ENCODE results near the gene SPOP.

The SPOP gene

GRCh38 chr17:49573510-49574322 lies 104.2 kb downstream of the SPOP start:
- Mint-ChIP-seq H3K36me3 (ENCODE audit: low read depth) (no peaks in the 10 kb centered on the region), H3K4me1 (peaks cover 4% of the 10 kb centered on the region), H3K9me3 (no peaks in the 10 kb centered on the region), H3K27me3 (ENCODE audit: low read depth) (peaks cover 74% of the 10 kb centered on the region), H3K27ac (no peak overlapping the region), H3K4me3 (peak overlapping the region; percentile 22 to 56 (median 36))
- no peak for TF ChIP-seq CTCF (IDR thresholded peaks at IDR 0.05; ENCODE audit: unreplicated experiment in 3 of 3)

GRCh38 chr17:49572806-49573420 lies 105.0 kb downstream of the SPOP start:
- TF ChIP-seq CTCF (IDR thresholded peaks at IDR 0.05; ENCODE audit: unreplicated experiment in 3 of 3): no peak
- Mint-ChIP-seq H3K4me1 (peaks cover 4% of the 10 kb centered on the region), H3K9me3 (no peaks in the 10 kb centered on the region), H3K27ac (no peak overlapping the region), H3K36me3 (ENCODE audit: low read depth) (no peaks in the 10 kb centered on the region), H3K27me3 (ENCODE audit: low read depth) (peaks cover 77% of the 10 kb centered on the region), H3K4me3 (peak overlapping the region in 2 of 3 experiments; percentile 14 to 21)

- H3K4me3 Mint-ChIP-seq: peak overlapping the region in 2 of 3 experiments; percentile 4
- no peak for TF ChIP-seq CTCF (IDR thresholded peaks at IDR 0.05; ENCODE audit: unreplicated experiment in 3 of 3)
- H3K4me1 Mint-ChIP-seq: peaks cover 4% of the 10 kb centered on the region
- no peaks in the 10 kb centered on the region for H3K9me3 Mint-ChIP-seq
- H3K36me3 Mint-ChIP-seq (ENCODE audit: low read depth): no peaks in the 10 kb centered on the region
- peaks cover 76% of the 10 kb centered on the region for H3K27me3 Mint-ChIP-seq (ENCODE audit: low read depth)
- no peak overlapping the region for H3K27ac Mint-ChIP-seq
These were observed 105.7 kb downstream of the SPOP start for GRCh38 chr17:49572226-49572625.

- Mint-ChIP-seq H3K4me3 (peak overlapping the region in 2 of 3 experiments; percentile 4), H3K36me3 (ENCODE audit: low read depth) (no peaks in the 10 kb centered on the region), H3K9me3 (no peaks in the 10 kb centered on the region)
These were observed 106.1 kb downstream of the SPOP start for GRCh38 chr17:49571764-49572163.

GRCh38 chr17:49571283-49571682 lies 106.6 kb downstream of the SPOP start:
- H3K36me3 Mint-ChIP-seq (ENCODE audit: low read depth): no peaks in the 10 kb centered on the region
- peak overlapping the region; percentile 1 to 54 (median 1) for H3K4me3 Mint-ChIP-seq
- no peaks in the 10 kb centered on the region for H3K9me3 Mint-ChIP-seq
- H3K27ac Mint-ChIP-seq: no peak overlapping the region
- no peak for TF ChIP-seq CTCF (IDR thresholded peaks at IDR 0.05; ENCODE audit: unreplicated experiment in 3 of 3)
- peaks cover 4% of the 10 kb centered on the region for H3K4me1 Mint-ChIP-seq
- peaks cover 74% of the 10 kb centered on the region for H3K27me3 Mint-ChIP-seq (ENCODE audit: low read depth)

More at GRCh38 chr17:49571764-49572163, 106.1 kb downstream of the SPOP start:
- Mint-ChIP-seq H3K27me3 (ENCODE audit: low read depth) (peaks cover 73% of the 10 kb centered on the region), H3K27ac (no peak overlapping the region), H3K4me1 (peaks cover 4% of the 10 kb centered on the region)
- TF ChIP-seq CTCF (IDR thresholded peaks at IDR 0.05; ENCODE audit: unreplicated experiment in 3 of 3): no peak

All from nephron (organoid).